ENCODE results near the gene ANKRD28.
"Not testable (repeated sequence)": the region's sequence is repeated elsewhere in the genome, so short reads cannot be mapped to it uniquely, and the experiment has no call there.

ANKRD28 gene

GRCh38 chr3:15797642-15798303 is at the start of gene ANKRD28:
ANKRD28 (minus strand) TSS chr3:15797979; CDS start chr3:15796521, 1,458 bp downstream.
- DNase-seq (ENCODE audit: low read depth in 2 of 2), result no peak

GRCh38 chr3:15847239-15847638 is 49.5 kb upstream of the ANKRD28 start:
- no peak for DNase-seq (ENCODE audit: low read depth in 2 of 2)

- DNase-seq (ENCODE audit: low read depth in 2 of 2), result no peak
These were observed 48.8 kb upstream of the ANKRD28 start for GRCh38 chr3:15846606-15847005.

GRCh38 chr3:15845475-15845874 is 47.7 kb upstream of the ANKRD28 start:
- no peak for DNase-seq (ENCODE audit: low read depth in 2 of 2)

- DNase-seq (ENCODE audit: low read depth in 2 of 2), result no peak
These were observed 47.1 kb upstream of the ANKRD28 start for GRCh38 chr3:15844889-15845288.

- not testable (repeated sequence) for DNase-seq (ENCODE audit: low read depth in 2 of 2)
These were observed 43.6 kb upstream of the ANKRD28 start for GRCh38 chr3:15841091-15841973.

- DNase-seq (ENCODE audit: low read depth in 2 of 2), result no peak
These were observed 41.8 kb upstream of the ANKRD28 start for GRCh38 chr3:15839568-15839967.

- DNase-seq (ENCODE audit: low read depth in 2 of 2), result no peak
These were observed 34.1 kb upstream of the ANKRD28 start for GRCh38 chr3:15831927-15832326.

- no peak for DNase-seq (ENCODE audit: low read depth in 2 of 2)
These were observed 27.2 kb upstream of the ANKRD28 start for GRCh38 chr3:15825016-15825415.

- DNase-seq (ENCODE audit: low read depth in 2 of 2), result no peak
These were observed 25.3 kb upstream of the ANKRD28 start for GRCh38 chr3:15823092-15823491.

GRCh38 chr3:15822281-15822680 is 24.5 kb upstream of the ANKRD28 start:
- no peak for DNase-seq (ENCODE audit: low read depth in 2 of 2)

- DNase-seq (ENCODE audit: low read depth in 2 of 2), result no peak
These were observed 23.1 kb upstream of the ANKRD28 start for GRCh38 chr3:15820911-15821310.

- DNase-seq (ENCODE audit: low read depth in 2 of 2), result no peak
These were observed 21.8 kb upstream of the ANKRD28 start for GRCh38 chr3:15819576-15819975.

GRCh38 chr3:15819043-15819442 is 21.3 kb upstream of the ANKRD28 start:
- DNase-seq (ENCODE audit: low read depth in 2 of 2), result no peak

GRCh38 chr3:15815696-15816095 is 17.9 kb upstream of the ANKRD28 start:
- DNase-seq (ENCODE audit: low read depth in 2 of 2), result no peak

- DNase-seq (ENCODE audit: low read depth in 2 of 2), result not testable (repeated sequence)
These were observed 15.3 kb upstream of the ANKRD28 start for GRCh38 chr3:15813079-15813478.

GRCh38 chr3:15812183-15812582 is 14.4 kb upstream of the ANKRD28 start:
- no peak for DNase-seq (ENCODE audit: low read depth in 2 of 2)

- no peak for DNase-seq (ENCODE audit: low read depth in 2 of 2)
These were observed 12.9 kb upstream of the ANKRD28 start for GRCh38 chr3:15810702-15811101.

GRCh38 chr3:15809313-15809712 is 11.5 kb upstream of the ANKRD28 start:
- no peak for DNase-seq (ENCODE audit: low read depth in 2 of 2)

- DNase-seq (ENCODE audit: low read depth in 2 of 2), result no peak
These were observed 11.0 kb upstream of the ANKRD28 start for GRCh38 chr3:15808679-15809310.

- no peak for DNase-seq (ENCODE audit: low read depth in 2 of 2)
These were observed 8.0 kb upstream of the ANKRD28 start for GRCh38 chr3:15805756-15806266.

- DNase-seq (ENCODE audit: low read depth in 2 of 2), result no peak
These were observed 6.8 kb upstream of the ANKRD28 start for GRCh38 chr3:15804553-15805095.
